NCI-H1694 treated with DMSO at 0.1 percent for 48 hours (cell line): ENCODE results near the gene GEMIN4.
"Not testable (repeated sequence)": the region's sequence is repeated elsewhere in the genome, so short reads cannot be mapped to it uniquely, and the experiment has no call there.

Experiments used
- DNase-seq: peaks from one replicate; lab custom pipeline; 2025; lab: John Stamatoyannopoulos, UW

GEMIN4 gene

GRCh38 chr17:752002-752619 is at the start of gene GEMIN4:
Gene GEMIN4, minus strand, starts transcription at chr17:752264. Its CDS starts 122 bp downstream, at chr17:752142.
- peak; percentile 89 for DNase-seq

GRCh38 chr17:801660-802059 is 49.6 kb upstream of the GEMIN4 start:
- DNase-seq = no peak

DNA sequence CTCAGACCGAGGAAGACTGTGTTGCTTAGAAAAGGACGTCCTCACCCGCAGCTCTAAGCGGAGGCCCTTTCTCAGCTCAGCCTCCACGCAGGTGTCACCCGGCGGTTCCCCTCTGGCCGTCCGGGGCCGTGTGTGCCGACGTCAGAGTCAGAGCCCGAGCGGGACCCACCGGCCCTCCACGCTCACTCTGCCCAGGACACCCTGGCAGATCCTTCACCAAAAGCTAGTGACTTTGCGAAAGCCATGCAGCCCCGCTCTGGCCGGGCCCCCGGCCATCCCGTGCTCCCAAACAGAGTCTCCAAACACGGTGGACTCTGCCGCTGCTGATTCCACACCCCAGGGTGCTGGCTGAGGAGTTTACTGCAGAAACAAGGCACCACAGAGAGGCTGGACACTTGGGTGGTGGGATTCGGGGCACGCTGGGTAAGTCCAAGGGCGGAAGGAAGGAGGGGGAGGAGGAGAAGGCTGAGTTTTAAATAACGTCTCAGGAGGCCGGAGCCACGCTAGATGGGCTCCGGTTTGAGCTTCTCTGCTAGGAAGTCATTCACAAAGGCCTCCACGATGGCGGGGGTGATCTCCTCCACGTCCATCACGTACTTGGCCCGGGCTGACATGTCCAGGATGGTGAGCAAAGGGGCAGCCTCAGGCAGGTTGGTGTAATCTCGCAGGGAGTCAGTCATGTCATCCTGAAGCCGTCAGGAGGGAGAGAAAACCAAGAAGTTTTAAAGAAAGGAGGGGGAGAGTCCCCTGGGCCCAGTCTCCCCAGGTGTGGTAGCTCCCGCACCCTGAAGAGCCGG is 48.6 kb upstream of the GEMIN4 start:
- DNase-seq = no peak

GRCh38 chr17:799261-799660 is 47.2 kb upstream of the GEMIN4 start:
- DNase-seq = no peak

GRCh38 chr17:798246-798645 is 46.2 kb upstream of the GEMIN4 start:
- DNase-seq = peak; percentile 7

- peak; percentile 83 for DNase-seq
Measured at GRCh38 chr17:797236-797840, 45.3 kb upstream of the GEMIN4 start.

DNA sequence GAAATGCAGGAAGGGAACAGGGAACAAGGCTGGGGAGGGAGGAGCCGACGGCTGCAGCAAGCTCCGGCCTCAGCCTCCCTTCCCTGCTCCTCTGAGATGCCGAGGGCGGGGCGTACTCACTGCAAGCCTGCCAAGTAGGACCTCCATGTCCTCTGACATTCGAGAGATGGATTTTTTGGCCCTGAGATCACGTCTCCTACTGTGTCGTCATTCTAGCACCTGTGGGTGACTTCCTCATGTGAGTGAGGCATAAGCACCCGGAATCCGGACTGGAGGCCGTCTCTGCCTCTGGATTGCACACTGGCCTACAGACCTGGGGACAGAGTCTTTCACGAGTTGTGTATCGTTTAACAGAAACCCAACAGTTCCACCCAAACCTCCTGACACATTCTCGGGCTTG is 44.5 kb upstream of the GEMIN4 start:
- no peak for DNase-seq

DNA sequence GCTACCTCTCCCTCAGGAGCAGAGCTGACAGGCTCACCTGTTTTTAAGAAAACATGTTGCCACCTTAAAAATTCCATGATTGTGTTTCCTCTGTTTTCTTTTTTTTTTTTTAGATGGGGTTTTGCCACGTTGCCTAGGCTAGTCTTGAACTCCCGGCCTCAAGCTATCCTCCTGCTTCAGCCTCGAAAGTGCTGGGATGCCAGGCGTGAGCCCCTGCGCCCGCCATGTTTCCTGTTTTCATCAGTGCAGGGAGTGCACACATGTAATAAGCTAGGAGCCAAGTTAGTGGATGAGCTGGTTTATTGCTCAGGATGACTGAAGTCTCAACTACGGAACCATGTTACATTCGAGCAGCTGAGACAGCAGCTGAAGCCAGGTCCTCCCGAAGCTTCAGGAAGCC is 43.7 kb upstream of the GEMIN4 start:
- DNase-seq = no peak

- DNase-seq = no peak
Measured at GRCh38 chr17:795276-795675, 43.2 kb upstream of the GEMIN4 start.

GRCh38 chr17:794876-795275 is 42.8 kb upstream of the GEMIN4 start:
- DNase-seq = peak; percentile 95

- no peak for DNase-seq
Measured at GRCh38 chr17:792277-792676, 40.2 kb upstream of the GEMIN4 start.

GRCh38 chr17:791829-792228 is 39.8 kb upstream of the GEMIN4 start:
- DNase-seq = no peak

GRCh38 chr17:790874-791247 is 38.8 kb upstream of the GEMIN4 start:
- DNase-seq = not testable (repeated sequence)

- DNase-seq = not testable (repeated sequence)
Measured at GRCh38 chr17:789931-790873, 38.1 kb upstream of the GEMIN4 start.

- DNase-seq = no peak
Measured at GRCh38 chr17:789160-789840, 37.2 kb upstream of the GEMIN4 start.

- no peak for DNase-seq
Measured at GRCh38 chr17:788551-788950, 36.5 kb upstream of the GEMIN4 start.

DNA sequence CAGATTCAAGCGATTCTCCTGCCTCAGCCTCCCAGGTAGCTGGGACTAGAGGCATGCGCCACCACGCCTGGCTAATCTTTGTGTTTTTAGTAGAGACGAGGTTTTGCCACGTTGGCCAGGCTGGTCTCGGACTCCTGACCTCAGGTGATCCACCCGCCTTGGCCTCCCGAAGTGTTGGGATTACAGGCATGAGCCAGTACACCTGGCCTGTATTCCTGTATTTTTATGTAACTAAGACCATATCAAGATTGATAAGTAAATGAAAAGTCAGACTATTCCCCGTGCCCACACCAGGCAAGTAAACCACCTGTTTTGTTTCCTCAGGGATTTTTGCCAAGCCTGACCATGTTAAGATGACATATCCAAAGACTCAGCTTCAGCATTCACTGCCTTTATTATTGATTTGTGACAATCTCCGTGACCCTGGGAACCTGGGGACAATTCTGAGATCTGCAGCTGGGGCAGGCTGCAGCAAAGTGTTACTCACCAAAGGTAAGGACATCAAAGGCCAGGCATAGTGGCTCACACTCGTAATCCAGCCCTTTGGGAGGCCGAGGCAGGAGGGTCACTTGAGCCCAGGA is 35.7 kb upstream of the GEMIN4 start:
- DNase-seq = no peak

DNA sequence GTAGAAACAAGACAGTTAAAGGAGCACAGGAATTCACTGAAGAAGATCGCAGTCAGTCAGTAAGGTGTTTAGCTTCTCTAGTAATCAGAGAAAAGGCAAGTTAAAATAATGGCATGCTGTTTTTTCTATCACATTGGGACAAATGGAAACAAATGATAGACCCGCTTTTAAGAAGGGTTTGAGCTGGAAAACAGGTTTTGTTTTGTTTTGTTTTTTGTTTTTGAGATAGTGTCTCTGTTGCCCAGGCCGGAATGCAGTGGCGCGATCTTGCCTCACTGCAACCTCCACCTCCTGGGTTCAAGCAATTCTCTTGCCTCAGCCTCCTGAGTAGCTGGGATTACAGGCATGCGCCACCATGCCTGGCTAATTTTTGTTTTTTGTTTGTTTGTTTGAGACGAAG is 33.8 kb upstream of the GEMIN4 start:
- not testable (repeated sequence) for DNase-seq

GRCh38 chr17:784143-784542 is 32.1 kb upstream of the GEMIN4 start:
- DNase-seq = no peak

DNA sequence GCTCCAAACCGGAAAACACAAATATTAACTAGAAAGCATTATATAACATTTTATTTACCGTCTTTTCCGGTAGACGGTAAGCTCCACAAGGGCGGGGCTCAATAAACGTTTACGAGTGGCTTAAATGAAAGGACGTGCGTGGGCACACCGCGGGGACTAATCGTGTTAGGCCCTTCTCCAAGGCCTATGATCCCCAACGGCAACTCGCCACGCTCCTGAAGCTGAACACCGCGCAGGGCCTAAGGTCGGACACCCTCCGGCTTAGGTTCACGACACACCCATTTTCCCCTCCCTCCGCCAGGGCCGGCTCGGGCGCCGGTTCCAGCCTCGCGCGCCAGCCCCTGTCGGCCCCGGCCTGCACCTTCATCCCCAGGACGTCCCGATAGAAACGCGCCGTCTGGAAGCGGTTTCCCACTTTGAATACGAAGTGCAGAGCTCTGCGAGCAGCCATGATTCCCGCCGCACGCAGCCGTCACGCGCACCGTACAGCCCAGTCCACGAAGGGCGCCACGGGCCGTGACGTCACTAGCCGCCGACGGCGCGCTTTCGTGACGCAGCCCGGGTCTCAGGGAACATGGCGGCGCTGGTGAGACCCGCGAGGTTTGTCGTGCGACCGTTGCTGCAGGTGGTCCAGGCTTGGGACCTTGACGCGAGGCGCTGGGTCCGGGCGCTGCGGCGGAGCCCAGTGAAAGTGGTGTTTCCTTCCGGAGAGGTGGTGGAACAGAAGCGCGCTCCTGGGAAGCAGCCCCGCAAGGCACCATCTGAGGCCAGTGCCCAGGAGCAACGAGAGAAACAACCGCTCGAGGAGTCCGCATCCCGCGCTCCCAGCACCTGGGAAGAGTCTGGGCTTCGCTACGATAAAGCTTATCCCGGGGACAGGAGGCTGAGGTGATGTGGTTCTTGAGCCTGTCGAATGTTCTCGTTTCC is 30.0 kb upstream of the GEMIN4 start, which contains the start of the genes GLOD4 and MRM3:
Gene GLOD4, minus strand, starts transcription at position 476 of the 927 bp plus-strand sequence. Its CDS starts 25 bp downstream, at position 451.
Gene MRM3, plus strand, starts transcription at position 549 of the 927 bp plus-strand sequence. Its CDS starts 26 bp downstream, at position 575.
- peak; percentile 73 for DNase-seq
